Lower leg skin (tissue), 4 donors: ENCODE results near the gene CCDC69. TPM values are rescaled to one million over a fixed set of nuclear protein-coding genes. Genes with fewer than 3 reads are reported as not detected.

Experiments used
- DNase-seq, 2 donors: peaks; one replicate each; pipeline ENCODE4 v3.0.0-alpha.2; 2019; ENCODE audit warnings: low spot score in 2 of 2
- H3K4me3 ChIP-seq: fragments of 200-600 bp; sonication (generic); 2 replicates; pipeline ENCODE4 v1.5.1; 2017; ENCODE audit warnings: mild to moderate bottlenecking, low read depth; ENCODE audit not compliant: poor library complexity, severe bottlenecking
- POLR2A ChIP-seq, 2 donors: fragments of 450-650 bp; IDR thresholded peaks; one replicate each; pipeline ENCODE4 v1.6.1; 2016 to 2017; ENCODE audit warnings: antibody characterized with exemption in 2 of 2, mild to moderate bottlenecking in 1 of 2, moderate library complexity in 1 of 2
- WGBS, 2 donors: methylation state at CpG; one replicate each; pipeline ENCODE4 v1.1.5; 2018; 5-methylcytosine and 5-hydroxymethylcytosine counted together
- intact Hi-C: fragments of 100-400 bp; cut with DNase I; formaldehyde crosslinking; loops from one replicate; pipeline ENCODE4 v1.15.0; 2023; ENCODE audit warnings: low total_unique reads
- total RNA-seq, 4 donors: library from RNA; depleted of rRNA; stranded (reverse); fragments of >200 nt; gene quantifications; one replicate each; pipeline ENCODE4 v1.1.0, GENCODE V29; 2016
- TF ChIP-seq, protein P1 (sequence below), 3 donors: fragments of 450-650 bp; IDR thresholded peaks; one replicate each; pipeline ENCODE4 v1.5.1; 2016; ENCODE audit warnings: antibody characterized with exemption in 3 of 3, mild to moderate bottlenecking in 3 of 3, moderate library complexity in 2 of 3

Gene CCDC69
- total RNA-seq, 4 donors from 2014 or later, result 21.4 to 33.3 (median 24.2) TPM

DNA sequence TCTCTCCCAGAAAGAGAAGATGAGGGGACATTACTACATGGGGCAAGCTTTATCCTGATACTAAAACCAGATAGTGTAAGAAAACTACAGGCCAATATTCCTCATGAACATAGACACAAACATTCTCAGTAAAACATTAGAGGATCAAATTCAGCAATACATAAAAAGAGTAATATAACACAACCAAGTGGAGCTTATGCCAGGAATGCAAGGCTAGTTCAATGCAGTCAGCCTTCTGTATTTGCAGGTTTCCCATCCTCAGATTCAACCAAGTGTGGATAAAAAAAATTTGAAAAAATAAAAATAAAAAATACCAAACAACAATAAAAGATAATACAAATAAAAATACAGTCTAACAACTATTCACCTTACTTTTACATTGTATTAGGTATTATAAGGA, 31.3 kb downstream of the CCDC69 start:
- H3K4me3 ChIP-seq, result no peak overlapping the region
- no peak for DNase-seq
- intact Hi-C loops, result no loop called here
- TF ChIP-seq, protein P1, sequence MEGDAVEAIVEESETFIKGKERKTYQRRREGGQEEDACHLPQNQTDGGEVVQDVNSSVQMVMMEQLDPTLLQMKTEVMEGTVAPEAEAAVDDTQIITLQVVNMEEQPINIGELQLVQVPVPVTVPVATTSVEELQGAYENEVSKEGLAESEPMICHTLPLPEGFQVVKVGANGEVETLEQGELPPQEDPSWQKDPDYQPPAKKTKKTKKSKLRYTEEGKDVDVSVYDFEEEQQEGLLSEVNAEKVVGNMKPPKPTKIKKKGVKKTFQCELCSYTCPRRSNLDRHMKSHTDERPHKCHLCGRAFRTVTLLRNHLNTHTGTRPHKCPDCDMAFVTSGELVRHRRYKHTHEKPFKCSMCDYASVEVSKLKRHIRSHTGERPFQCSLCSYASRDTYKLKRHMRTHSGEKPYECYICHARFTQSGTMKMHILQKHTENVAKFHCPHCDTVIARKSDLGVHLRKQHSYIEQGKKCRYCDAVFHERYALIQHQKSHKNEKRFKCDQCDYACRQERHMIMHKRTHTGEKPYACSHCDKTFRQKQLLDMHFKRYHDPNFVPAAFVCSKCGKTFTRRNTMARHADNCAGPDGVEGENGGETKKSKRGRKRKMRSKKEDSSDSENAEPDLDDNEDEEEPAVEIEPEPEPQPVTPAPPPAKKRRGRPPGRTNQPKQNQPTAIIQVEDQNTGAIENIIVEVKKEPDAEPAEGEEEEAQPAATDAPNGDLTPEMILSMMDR (IDR thresholded peaks at IDR 0.05), result no peak
- TF ChIP-seq POLR2A (IDR thresholded peaks at IDR 0.05), result no peak

DNA sequence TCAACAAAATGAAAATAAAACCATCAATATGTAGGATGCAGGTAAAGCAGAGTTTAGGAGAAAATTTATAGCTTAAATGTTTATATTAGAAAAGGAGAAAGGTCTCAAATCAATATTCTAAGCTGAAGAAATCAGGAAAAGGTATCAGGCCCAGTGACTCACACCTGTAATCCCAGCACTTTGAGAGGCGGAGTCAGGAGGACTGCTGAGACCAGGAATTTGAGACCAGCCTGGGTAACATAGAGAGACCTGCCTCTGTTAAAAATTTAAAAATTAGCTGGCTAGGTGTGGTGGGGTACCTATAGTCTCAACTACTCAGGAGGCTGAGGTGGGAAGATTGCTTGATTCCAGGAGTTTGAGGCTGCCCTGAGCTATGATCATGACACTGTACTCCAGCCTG, 32.2 kb downstream of the CCDC69 start:
- intact Hi-C loops, result no loop called here

DNA sequence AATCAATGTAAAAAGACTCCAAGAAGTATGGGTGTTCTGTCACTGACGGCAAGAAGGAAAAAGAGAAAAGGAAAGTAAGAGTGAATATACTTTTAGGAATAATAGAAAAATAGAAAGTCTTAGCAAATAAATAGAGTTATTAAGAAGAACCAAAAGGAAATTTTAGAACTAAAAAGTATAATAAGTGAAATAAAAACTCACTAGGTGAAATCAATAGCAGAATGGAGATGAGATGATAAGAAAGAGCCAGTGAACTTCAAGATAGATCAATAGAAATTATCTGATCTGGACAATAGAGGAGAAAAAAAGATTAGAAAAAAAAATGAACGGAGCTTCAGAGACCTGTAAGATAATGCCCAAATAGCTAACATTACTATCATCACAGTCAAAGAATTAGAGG, 34.7 kb downstream of the CCDC69 start:
- DNase-seq, result no peak
- no peak for TF ChIP-seq POLR2A (IDR thresholded peaks at IDR 0.05)
- TF ChIP-seq, protein P1 (IDR thresholded peaks at IDR 0.05), result no peak
- H3K4me3 ChIP-seq, result no peak overlapping the region
- WGBS, 2 donors, result 90 to 93% methylated on average over 2 of the region's 2 CpGs
- intact Hi-C loops, result no loop called here

More for the DNA sequence above, 32.2 kb downstream of the CCDC69 start:
- WGBS, 2 donors, result 91 to 100% methylated on average over 1 of the region's 1 CpG
- TF ChIP-seq POLR2A (IDR thresholded peaks at IDR 0.05), result no peak
- TF ChIP-seq, protein P1 (IDR thresholded peaks at IDR 0.05), result no peak
- no peak overlapping the region for H3K4me3 ChIP-seq
- no peak for DNase-seq

DNA sequence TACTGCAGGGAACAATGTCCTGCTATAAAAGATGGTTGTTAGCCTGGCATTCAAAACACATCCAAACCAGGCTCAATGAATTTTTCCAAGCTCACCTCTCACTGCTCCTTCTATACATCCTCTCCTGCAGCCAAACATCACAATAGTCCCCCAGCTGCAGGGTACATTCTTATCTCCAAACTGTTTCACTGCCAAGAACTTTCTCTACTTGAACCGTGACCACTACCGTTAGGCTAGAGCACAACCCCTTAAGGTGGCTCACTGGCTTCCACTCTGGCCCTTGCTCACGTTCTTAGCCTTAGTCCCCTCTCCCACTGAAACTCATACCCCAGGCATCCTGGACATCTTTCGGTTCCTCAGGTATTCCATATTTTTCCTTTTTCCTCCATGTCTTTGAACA, 37.4 kb downstream of the CCDC69 start:
- intact Hi-C loops, result no loop called here
- H3K4me3 ChIP-seq, result no peak overlapping the region
- TF ChIP-seq POLR2A (IDR thresholded peaks at IDR 0.05), result no peak
- TF ChIP-seq, protein P1 (IDR thresholded peaks at IDR 0.05), result no peak
- 84 to 88% methylated on average over 4 of the region's 4 CpGs for WGBS, 2 donors
- no peak for DNase-seq

DNA sequence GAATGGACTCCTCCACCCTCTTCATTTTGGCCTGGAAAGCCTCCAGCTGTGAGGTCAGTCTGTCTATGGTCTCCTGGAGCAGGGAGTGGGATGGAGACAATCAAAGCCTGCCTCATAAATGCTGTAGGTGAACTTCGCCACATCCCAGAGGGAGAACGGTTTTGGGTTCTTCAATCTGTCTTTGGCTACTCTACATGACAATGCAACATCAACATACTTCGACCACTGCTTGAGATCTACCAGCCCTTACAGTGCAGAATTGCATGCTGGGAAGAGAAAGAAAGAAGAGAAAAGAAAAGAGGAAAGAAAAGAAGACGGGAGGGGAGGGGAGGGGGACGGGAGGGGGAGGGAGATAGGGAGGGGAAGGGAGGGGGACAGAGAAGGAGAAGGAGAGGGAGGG, 37.8 kb downstream of the CCDC69 start:
- DNase-seq, result peak in 1 of 2 donors; percentile 25
- intact Hi-C loops, result no loop called here
- no peak overlapping the region for H3K4me3 ChIP-seq
- TF ChIP-seq POLR2A (IDR thresholded peaks at IDR 0.05), result no peak
- TF ChIP-seq, protein P1 (IDR thresholded peaks at IDR 0.05), result no peak
- 56 to 65% methylated on average over 5 of the region's 5 CpGs for WGBS, 2 donors

DNA sequence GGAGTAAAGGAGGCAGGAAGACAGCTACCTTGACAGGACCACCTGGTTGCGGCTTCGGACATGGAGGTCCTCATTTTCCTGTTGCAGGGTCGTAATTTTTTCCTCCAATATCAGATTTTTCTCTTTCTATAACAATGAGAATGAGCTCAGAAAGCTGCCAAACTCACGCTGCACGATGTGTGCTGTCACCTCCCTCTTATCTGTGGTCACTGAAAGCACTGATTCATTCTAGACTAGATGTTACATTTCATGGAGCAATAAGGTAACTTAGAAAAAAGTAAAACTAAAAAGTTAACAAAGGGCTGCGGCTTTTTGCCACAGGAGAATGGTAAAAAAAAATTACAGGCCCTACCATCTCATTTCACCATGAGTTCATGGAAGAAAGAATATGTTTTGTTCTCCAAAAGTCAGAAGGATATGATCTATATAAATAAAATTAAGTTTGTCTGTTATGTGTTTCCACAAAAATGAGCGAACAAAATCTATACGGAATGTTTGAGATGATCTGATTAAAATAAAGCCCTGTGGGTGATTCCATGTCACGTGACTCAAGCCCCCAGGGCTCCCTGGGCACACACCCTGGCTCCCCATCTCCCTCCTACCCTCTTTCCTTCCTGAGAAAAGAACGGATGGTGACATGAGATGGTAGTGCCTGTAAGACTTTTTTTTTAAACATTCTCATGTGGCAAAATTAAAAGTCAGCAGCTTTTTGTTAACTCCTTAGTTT, 39.4 kb downstream of the CCDC69 start:
- intact Hi-C loops, result no loop called here
- DNase-seq, result peak in 1 of 2 donors; percentile 40
- no peak for TF ChIP-seq POLR2A (IDR thresholded peaks at IDR 0.05)
- TF ChIP-seq, protein P1 (IDR thresholded peaks at IDR 0.05), result no peak
- H3K4me3 ChIP-seq, result no peak overlapping the region
- 77 to 79% methylated on average over 10 of the region's 10 CpGs for WGBS, 2 donors
